Measurements from ENCODE around the gene NPB.
"Not testable (repeated sequence)": the region's sequence is repeated elsewhere in the genome, so short reads cannot be mapped to it uniquely, and the experiment has no call there.

Gene NPB

GRCh38 chr17:81911969-81912368 lies 9.9 kb downstream of the NPB start:
- DNase-seq (ENCODE audit: low read depth in 2 of 2): no peak

- DNase-seq (ENCODE audit: low read depth in 2 of 2): no peak
Measured at GRCh38 chr17:81912441-81913309, 10.6 kb downstream of the NPB start.

- DNase-seq (ENCODE audit: low read depth in 2 of 2): no peak
Measured at GRCh38 chr17:81913394-81914102, 11.5 kb downstream of the NPB start.

- DNase-seq (ENCODE audit: low read depth in 2 of 2): no peak
Measured at GRCh38 chr17:81914103-81914850, 12.2 kb downstream of the NPB start.

- no peak for DNase-seq (ENCODE audit: low read depth in 2 of 2)
Measured at GRCh38 chr17:81915331-81915730, 13.3 kb downstream of the NPB start.

GRCh38 chr17:81916234-81917001 lies 14.4 kb downstream of the NPB start:
- no peak for DNase-seq (ENCODE audit: low read depth in 2 of 2)

- DNase-seq (ENCODE audit: low read depth in 2 of 2): peak; percentile 59 to 75
Measured at GRCh38 chr17:81917565-81918332, 15.7 kb downstream of the NPB start, which contains the start of gene SIRT7. SIRT7 (minus strand) TSS chr17:81918176; CDS start chr17:81918131, 45 bp downstream.

GRCh38 chr17:81918333-81918669 lies 16.3 kb downstream of the NPB start:
- not testable (repeated sequence) for DNase-seq (ENCODE audit: low read depth in 2 of 2)

GRCh38 chr17:81918832-81919545 lies 17.0 kb downstream of the NPB start:
- DNase-seq (ENCODE audit: low read depth in 2 of 2): no peak

GRCh38 chr17:81920612-81921536 lies 18.8 kb downstream of the NPB start:
- no peak for DNase-seq (ENCODE audit: low read depth in 2 of 2)

GRCh38 chr17:81921537-81921862 lies 19.5 kb downstream of the NPB start:
- no peak for DNase-seq (ENCODE audit: low read depth in 2 of 2)

- DNase-seq (ENCODE audit: low read depth in 2 of 2): no peak
Measured at GRCh38 chr17:81921996-81922565, 20.0 kb downstream of the NPB start.

- no peak for DNase-seq (ENCODE audit: low read depth in 2 of 2)
Measured at GRCh38 chr17:81922566-81923301, 20.7 kb downstream of the NPB start.

- DNase-seq (ENCODE audit: low read depth in 2 of 2): no peak
Measured at GRCh38 chr17:81923302-81924260, 21.5 kb downstream of the NPB start.

GRCh38 chr17:81924557-81925532 lies 22.8 kb downstream of the NPB start:
- no peak for DNase-seq (ENCODE audit: low read depth in 2 of 2)
